CD4-positive, alpha-beta T cell treated with Interleukin-17A for 4 hours (primary cell): ENCODE data around the gene ATRNL1.

Experiments
- DNase-seq: peaks from one replicate; pipeline ENCODE4 v3.0.0-alpha.2; 2020; ENCODE audit warnings: mixed read lengths

ATRNL1 gene

DNA sequence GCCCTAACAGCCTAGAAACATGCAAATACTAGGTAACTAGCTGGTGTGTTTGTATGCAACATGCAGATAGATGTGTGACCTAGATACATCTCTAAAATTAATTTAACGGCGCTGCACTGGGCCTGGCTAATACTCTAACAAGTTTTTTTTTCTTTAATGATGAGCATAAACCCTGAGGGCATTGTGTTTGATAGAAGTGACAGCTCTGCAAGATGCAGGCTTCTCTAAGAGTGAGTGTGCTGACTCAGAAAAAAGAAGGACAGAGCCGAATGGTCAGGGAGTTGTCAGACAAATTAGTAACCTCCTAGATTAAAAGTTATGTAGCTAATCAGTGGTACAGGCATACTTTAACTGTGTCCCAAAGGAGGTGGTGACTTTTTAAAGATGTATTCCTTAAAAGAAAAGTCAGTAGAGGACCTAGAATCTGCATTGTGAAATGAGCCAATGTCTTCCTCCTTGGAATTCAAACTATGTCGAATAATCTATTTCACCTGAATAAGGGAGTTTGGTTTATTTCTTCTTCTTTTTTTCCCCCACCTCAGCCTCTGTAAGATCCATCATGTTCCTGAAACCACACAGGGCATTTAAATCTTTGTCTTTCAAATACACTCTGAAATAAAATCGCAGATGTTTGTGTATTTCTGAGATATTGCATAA is 864.7 kb downstream of the ATRNL1 start:
- DNase-seq: no peak

DNA sequence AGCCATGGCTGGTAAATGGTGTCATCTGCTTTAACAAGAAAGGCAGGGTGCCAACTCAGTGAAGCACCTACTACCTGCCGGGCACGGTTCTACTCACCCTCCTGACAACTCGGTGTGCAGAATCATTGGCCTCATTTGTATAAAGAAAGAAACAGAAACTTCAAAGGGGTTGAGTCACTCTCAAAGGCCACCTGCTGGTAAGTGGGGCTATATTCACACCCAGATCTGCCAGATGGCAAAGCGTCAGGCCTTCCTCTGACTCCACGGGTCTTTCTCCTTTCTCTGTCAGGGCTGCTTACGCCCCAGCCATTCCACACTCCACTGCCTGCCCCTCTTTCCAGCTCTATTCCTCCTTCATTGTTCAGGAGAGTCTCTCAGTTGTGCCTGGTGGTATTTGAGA is 870.7 kb downstream of the ATRNL1 start:
- DNase-seq: no peak

DNA sequence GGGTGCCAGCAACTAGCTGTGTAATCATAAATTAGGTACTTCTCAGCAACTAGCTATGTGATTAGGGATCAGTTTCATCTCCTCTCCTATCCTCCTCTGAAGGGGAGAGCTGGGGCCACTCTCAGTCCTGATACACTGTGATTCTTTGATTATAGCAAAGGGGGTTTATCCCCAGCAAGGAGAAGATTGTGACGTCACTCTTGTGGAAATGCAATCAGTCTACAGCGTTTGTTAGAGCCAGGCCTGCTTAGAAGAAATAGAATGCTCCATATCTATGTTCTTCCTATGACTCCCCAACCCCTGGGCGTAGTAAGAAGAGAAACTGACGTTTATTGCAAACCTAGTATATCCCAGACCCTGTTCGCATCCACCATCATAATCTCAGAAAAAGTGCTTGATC is 871.7 kb downstream of the ATRNL1 start:
- no peak for DNase-seq

DNA sequence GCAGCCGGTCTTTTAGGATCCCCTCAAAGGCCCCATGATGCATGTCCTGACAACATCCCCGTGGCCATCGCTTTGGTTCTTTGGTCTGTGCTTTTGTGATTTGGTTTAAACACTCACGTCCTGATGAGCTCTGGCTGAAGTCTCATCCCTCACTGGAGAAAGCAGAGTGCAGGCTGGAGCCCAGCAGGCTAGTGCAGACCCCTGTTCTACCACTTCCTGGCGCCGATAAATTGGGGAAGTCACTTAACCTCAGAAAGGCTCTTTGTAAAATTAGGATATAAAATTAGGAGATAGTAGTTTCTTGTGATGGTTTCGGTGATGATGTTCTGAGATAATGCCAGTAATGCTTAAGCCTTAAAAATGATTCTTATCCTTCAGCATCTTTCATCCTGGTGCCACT is 872.2 kb downstream of the ATRNL1 start:
- DNase-seq: no peak

DNA sequence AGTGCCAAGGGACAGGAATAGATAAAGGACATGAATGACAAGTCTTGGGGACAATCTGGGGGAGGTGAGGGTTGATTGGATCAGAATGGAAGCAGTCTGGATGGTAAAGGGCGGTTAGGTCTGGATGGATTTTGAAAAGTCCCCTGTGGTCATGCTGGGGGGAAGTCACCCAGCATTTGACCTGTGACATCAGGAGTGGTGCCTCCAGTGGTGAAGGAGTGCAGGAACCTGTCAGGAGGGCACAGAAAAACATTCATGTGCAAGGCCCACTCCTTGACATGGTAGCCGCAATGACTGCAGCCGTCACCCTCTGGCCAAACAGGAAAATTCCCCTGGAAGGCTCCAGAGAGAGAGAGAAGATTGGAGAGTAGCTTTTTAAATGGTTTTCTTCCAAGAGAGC is 875.1 kb downstream of the ATRNL1 start:
- DNase-seq: no peak

DNA sequence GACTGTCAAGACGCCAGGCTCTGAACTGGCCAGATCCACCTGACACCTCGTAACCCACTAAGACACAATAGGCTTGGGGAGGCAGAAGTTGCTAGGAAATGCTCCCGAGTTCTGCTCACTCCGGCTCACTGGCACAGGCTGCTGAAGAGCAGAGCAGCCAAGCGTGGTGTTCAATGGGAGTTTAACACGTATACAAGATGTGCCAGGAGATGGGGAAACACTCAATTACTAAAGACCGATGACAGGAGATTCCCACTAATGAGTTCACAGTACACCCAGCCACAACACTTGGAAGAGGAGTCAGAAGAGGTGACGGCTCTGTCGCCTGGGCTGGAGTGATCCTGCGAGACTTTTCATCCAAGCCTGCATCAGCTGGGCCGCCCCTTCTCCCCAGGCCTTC is 876.4 kb downstream of the ATRNL1 start:
- no peak for DNase-seq

DNA sequence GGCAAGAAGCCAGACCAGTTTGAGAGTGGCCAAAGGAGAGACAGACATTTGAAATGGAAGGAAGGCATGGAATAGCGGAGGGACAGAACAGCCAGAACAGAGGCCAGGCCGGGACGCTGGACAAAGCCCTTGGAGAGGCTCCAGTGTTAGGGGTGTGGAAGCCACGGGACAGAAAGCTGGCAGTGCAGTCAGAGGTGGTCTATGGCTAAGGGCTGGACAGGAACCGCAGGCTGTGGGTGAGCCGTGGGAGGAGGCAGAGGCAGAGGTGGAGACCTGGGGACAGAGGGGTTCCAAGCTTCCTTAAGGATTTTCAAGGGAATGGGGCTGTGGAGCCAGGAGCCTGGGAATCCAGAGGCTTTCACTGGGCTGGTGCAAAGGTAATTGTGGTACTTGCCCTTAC is 878.8 kb downstream of the ATRNL1 start:
- DNase-seq: no peak

DNA sequence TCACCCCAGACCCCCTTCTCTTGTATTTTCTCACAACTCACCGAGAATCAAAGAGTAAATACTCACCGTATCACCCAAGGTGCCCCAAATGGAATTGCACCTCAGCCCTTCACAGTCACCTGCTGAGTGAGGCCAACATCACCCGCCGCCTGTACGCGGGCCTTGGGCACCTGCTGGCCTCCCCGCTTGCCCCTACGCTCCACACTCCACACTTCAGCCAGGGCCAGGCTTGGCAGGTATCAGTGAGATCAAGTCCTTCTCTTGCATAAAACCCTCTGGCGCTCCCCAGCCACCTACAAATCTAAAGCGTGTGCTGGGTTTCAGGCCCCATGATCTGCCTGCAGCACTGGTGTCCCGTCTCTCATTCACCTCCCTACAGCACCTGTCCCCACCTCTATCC is 879.3 kb downstream of the ATRNL1 start:
- no peak for DNase-seq

DNA sequence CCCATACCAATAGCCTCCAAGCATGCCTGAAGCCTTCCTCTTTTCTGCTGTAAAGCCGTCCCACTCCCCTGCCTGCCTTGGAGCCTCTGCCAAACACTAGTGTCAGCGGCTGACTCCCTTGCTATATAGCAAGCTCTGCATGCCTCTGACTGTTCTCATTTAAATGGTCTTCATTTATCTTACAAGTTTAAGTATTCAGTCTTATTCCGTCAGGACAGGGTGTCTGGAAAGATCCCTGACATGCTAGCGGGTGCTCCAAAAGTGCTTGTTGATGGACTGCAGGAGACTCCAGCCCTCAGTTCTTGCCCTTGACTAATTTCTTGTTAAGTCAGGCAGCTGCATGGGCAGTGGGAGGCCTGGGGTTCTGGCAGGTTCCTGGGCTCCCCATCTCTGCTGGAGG is 881.2 kb downstream of the ATRNL1 start:
- DNase-seq: no peak

DNA sequence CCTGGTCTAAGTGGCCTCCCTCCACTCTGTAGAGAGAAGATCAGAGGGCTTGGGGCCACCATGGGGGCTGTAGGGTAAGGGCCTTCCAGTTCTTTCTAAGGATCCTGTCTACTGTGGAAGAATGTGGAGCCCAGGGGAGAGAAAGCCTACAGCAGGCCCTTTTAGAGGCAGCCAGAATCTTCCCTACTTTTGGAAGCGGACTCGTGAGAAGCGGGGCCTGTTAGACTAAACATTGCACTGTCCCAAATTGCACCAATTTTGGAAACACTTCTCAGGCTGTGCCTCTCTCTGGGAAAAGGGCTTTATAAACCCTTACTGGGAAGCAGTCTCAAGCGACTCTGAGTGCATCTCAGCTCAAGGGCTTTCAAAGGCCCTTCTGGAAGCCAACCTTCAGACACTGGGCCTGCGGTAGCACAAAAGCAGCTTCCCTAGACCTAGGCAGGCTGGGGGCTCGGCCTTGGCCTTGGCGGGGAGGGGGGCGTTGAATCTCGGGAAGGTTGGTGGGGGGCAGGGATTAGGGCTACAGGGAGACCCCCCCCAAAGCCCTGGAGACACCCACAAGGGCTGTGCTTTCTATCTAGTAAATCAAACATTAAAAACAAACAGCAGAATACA is 881.8 kb downstream of the ATRNL1 start:
- DNase-seq: no peak

DNA sequence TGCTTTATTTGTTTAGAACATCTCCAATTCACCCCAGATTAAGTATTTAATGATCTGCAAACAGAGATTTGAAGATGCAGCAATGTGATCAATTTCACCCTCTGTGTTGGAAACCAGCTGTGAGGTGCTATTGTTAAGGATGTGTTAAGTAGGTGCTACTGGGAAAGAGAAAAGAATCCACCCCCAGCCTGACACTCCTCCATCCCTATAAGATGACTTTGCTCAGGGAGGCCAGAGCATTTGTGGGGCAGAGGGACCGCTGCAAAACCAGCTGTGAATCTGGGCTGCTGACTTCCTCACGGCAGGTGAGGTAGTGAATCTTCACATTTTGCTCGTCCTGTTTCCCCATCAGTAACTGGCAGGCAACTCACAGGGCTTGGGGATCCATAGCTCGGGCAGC is 882.3 kb downstream of the ATRNL1 start:
- DNase-seq: no peak

DNA sequence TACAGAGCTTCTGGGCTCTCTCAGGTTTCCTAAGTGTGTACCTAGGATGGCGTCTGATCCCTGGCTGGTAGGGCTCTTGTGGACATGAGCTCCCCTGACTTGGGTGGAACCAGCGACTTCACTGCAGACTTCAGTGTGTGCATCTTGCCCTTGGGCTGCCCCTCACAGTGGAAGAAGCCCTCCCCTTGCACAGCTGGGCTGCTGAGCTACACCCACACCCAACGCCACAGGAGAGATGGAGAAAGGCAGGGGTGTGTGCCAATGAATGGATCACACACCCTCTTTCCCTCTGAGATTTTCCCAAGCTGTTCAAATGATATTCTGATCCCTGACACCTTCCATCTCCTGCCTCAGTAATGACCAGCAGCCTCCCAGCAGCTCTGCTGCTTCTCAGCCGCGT is 883.2 kb downstream of the ATRNL1 start:
- DNase-seq: no peak

DNA sequence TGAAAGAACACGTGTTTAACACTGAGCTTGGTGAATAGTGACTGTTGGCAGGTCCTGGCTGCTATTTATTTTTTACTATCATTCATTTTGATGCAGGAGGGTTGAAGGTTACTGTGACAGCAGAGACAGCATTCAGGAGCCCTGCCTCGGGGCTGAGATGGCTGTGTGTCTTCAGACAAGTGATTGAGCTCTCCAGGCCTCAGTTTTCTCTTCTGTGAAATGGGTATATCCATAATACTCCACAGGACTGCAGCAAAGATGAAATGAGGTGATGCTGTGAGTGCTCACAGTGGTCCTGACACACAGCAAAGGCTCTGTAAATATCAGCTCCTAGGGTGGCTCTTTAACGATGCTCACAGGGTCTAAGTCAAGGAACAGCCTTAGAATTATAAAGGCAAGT is 884.7 kb downstream of the ATRNL1 start:
- no peak for DNase-seq

DNA sequence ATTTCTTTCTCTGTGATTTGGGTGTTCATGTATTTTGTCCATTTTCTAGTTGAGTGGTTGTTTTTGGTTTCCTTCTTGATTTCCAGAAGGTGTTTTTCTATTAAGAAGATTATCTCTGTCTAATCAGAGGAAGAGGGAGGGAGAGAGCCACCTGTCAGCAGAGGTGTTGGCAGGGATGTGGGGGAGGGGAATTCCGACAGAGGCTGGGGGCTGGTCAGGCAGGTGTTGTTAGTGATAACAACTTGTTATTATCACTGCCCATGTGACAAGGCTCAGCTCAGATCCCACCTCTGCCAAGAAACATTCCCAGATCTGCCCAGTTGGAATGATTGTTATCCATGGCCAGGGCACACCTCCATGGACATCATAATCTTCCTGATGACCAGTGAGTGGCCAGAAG is 886.4 kb downstream of the ATRNL1 start:
- DNase-seq: no peak

DNA sequence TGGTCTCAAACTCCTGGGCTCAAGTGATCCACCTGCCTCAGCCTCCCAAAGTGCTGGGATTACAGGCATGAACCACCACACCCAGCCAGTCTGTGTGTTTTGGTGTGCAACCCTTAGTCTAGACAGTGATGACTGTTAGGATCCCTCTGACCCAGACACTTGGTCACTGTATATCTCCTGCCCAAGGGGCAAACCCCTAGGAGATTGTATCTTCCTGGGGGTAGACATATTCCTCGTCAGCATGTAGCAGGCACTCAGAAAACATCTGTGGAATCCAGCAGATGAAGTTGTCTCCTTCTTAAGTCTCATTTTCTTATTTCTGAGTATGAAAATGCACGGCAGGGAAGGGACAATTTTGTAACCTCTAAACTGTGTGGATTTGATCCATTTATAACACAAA is 887.3 kb downstream of the ATRNL1 start:
- DNase-seq: no peak

DNA sequence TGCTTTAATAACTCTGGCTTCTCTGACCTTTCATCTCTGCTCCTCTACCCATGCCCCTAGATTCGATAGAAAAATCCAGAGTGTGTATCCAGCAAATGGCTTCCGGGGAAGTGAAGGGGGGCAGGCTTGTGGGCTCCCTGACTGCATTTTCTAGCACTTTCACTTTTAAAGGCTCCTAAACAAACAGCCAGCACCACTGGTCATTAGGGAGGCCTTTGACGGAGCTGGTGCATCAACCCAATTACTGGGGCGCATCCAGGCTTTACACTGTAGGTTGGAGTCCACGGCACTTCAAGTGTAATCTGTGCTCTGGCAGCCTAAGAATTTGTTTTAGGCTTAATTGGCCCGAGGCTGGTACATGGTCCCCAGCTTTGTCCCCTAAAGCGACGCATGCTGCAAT is 887.9 kb downstream of the ATRNL1 start:
- DNase-seq: no peak

DNA sequence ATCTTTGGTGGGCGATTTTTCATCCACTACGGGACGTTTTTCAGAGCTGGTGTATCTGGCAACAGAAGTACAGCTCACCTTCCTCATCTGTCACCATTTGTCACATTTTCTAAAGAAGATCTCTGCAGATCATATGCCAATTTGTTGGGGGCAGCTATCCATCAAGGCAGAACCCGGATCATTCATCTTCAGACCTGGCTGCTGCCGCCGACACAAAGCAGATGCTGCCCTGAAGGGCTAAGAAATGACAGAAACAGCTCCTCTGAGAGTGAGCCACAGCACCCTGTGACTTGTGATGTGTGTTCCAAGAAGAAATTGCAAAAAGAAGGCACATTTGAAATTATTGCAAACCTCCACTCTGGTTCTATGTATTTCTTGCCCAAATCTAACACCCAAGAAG is 888.9 kb downstream of the ATRNL1 start:
- no peak for DNase-seq

DNA sequence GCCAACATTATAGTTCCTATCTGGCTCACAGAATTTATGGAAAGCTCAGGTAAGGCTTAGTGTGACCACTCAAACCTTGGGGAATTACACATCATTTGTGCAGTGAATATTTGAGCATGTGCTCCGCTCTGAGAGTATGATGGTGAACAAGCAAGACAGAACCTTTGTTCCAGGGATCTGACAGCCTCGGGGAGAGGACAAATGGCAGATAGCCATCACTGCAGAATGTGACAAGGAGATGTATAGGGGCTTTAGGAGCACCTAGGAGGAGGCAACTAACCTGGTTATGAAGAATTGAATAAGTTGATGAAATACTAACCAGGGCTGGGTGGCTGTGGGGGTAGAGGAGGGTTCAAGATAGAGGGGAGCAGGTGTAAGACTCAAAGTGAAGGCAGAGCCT is 889.4 kb downstream of the ATRNL1 start:
- DNase-seq: no peak

DNA sequence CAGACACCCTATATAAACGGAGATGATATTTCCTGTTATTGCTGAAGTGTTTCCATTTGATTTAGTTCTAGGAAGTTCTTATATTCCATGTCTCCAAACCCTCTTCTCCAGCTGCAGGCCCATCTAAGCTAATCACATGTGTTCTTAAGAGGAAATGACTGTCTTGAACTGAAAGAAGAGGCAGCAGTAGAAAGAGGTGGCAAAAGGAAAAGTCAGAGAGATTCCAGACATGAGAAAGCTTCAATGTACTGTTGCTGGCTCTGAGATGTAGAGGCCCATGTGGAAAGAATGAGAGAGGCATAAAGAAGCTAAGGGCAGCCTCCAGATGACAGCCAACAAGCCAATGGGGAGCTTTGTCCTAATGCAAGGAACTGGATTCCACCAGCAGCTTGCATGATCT is 892.6 kb downstream of the ATRNL1 start:
- DNase-seq: no peak

DNA sequence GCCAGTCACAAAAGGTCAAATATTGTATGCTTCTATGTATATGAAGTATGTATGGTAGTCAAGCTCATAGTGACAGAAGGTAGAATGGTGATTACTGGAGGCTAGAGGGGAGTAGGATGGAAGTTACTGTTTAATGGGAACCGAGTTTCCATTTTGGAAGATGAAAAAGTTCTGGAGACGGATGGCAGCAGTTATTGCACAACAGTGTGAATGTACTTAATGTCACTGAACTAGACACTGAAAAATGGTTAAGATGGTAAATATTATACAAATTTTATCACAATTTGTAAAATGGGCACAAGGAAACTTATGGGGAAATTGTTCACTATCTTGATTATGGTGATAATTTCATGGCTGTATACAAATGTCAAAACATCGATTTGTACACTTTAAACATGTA is 895.2 kb downstream of the ATRNL1 start:
- DNase-seq: no peak

DNA sequence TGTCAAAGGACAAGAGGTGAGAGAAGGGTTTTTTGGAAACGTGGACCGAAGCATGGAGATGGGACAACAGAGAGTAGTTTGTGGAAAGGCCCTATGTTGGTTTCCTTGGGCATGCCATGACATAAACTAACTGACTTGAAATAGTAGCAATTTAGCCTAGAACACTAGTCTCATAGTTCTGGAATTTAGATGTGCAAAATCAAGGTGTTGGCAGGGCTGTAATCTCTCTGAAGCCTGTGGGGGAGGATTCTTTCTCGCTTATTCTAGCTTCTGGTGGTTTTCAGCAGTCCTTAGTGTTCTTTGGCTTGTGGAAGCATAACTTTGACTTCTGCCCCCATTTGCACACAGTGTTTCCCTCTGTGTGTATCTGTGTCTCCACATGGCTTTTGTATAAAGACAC is 896.5 kb downstream of the ATRNL1 start:
- DNase-seq: no peak

DNA sequence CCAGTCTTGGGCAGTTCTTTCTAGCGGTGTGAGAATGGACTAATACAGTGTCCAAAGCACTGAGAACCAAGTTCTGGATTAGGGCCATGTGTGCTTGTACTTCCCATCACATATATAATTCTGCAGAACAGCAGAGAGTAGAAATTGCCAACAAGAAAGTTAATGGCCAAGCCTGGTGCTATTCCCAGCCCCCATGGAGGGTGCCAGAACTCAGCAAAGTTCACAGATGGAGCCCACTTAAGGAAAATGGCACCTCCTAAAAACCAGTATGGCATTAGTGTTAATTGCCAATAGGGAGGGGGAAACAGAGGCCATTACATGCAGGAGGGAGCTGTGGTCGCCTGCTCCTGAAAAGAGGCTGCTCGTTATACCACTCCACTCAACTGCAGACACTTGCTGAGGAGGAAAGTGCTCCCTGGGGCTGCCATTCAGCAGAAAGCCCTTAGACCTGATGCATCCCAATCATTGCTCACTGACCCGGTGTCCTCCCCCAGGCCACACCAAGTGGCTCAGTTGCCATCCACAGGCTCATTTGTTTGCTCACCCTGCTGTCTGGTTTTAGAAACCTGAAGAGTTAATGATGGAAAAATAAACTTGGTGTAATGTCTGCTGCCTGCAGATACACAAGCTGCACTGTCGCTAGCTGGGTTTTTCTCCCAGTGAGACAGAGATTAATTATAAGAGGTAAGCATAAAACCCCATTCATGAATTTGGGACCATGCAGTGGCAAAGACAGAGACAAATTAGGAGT is 899.2 kb downstream of the ATRNL1 start:
- no peak for DNase-seq

DNA sequence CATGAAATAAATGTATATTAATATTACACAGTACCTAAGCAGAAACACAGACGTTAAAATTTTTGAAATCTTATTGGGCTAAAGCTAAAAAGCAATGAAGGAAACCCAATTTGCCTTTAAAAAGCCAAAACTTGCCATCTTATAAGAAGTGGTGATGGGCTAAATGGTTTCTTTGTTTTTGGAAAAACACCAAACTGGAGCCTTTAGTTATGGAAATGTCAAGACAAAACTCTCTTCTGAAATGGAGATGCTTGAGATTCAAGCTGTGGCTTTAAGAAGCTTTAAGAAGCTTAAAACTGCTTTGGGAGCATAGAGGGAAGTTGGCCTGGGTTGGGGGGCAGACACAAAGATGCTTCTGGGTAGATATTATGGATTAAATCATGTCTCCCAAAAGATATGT is 902.9 kb downstream of the ATRNL1 start:
- DNase-seq: no peak

DNA sequence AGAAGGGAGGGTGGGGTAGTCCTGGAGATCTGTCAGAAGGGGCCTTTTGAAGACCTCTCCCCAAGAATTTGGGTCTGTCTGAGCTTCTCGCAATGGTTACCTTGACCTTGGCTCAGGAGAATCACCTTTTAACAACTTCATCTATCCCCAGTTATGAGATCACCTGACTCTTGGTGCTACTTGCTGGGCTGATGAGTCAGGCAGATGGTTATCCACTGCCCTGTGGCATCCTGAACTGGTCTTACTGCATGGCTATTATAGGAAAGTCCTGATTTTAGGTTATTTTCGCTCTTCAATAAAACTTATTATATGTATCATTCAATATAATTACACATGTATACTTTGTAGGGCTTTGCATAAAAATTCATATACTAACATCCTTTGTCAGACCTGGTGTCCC is 905.1 kb downstream of the ATRNL1 start:
- no peak for DNase-seq
